Measurements from ENCODE around the gene ALDH7A1. TPM values are rescaled to one million over a fixed set of nuclear protein-coding genes. Genes with fewer than 3 reads are reported as not detected.

Gene ALDH7A1
- total RNA-seq, 1 donor from 2014 or later = 44.2 TPM

DNA sequence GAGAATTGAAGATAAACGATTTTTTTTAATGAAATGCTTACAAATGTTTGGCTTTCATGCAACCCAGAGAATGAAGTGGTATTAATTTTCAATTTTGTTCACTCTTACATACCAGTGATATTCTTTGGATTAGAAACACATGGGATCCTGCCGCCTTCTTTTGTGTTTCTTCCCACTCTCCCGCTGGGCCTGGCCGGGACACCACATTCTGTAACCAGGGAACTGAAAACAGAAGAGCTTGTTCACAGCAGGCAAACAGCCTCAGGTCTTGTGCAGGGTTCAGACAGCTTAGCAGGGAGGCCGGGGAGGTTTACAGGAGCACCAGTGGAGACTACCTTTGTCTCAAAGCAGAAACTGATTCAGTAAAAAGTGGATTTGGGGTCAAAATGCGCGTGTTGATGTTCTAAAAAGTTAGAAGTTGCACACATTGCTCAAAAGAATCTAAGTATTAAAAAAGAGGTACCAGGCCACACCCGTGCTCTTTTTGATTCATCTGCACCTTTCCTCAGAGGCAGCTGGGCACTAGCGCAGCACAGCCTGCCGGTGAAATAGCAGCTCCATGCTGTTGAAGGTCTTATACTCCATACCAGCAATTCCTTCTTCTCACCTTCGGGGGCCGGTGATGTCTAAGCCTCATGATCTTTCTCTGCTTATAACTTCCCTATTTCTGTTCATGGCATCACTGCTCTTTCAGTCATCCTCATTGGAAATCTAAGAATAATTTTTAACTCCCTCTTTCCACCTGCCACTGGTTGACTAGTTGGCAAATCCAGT, 104.7 kb downstream of the ALDH7A1 start:
- Histone ChIP-seq H3K4me3 (ENCODE audit: low read depth, low read length) (no peak overlapping the region), H3K36me3 (ENCODE audit: control insufficient read depth, insufficient read depth, low read length) (peaks cover 7% of the 10 kb centered on the region), H3K27me3 (ENCODE audit: control insufficient read depth, insufficient read depth, low read length) (no peaks in the 10 kb centered on the region)
- DNase-seq (ENCODE audit: low read depth) = no peak
- TF ChIP-seq, protein P1, sequence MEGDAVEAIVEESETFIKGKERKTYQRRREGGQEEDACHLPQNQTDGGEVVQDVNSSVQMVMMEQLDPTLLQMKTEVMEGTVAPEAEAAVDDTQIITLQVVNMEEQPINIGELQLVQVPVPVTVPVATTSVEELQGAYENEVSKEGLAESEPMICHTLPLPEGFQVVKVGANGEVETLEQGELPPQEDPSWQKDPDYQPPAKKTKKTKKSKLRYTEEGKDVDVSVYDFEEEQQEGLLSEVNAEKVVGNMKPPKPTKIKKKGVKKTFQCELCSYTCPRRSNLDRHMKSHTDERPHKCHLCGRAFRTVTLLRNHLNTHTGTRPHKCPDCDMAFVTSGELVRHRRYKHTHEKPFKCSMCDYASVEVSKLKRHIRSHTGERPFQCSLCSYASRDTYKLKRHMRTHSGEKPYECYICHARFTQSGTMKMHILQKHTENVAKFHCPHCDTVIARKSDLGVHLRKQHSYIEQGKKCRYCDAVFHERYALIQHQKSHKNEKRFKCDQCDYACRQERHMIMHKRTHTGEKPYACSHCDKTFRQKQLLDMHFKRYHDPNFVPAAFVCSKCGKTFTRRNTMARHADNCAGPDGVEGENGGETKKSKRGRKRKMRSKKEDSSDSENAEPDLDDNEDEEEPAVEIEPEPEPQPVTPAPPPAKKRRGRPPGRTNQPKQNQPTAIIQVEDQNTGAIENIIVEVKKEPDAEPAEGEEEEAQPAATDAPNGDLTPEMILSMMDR (IDR thresholded peaks at IDR 0.05; ENCODE audit: insufficient read depth, low read length, severe bottlenecking) = peak; percentile 43
- FAIRE-seq = no peak

- H3K27me3 ChIP-seq (ENCODE audit: control insufficient read depth, insufficient read depth, low read length) = no peaks in the 10 kb centered on the region
- FAIRE-seq (no peak), DNase-seq (ENCODE audit: low read depth) (no peak)
- TF ChIP-seq, protein P1 (IDR thresholded peaks at IDR 0.05; ENCODE audit: insufficient read depth, low read length, severe bottlenecking) = no peak
- no peak overlapping the region for H3K4me3 ChIP-seq (ENCODE audit: low read depth, low read length)
- H3K36me3 ChIP-seq (ENCODE audit: control insufficient read depth, insufficient read depth, low read length) = peaks cover 7% of the 10 kb centered on the region
Observed at GRCh38 chr5:126488443-126489065, 106.5 kb downstream of the ALDH7A1 start.

- Histone ChIP-seq H3K27me3 (ENCODE audit: control insufficient read depth, insufficient read depth, low read length) (no peaks in the 10 kb centered on the region), H3K36me3 (ENCODE audit: control insufficient read depth, insufficient read depth, low read length) (peaks cover 7% of the 10 kb centered on the region), H3K4me3 (ENCODE audit: low read depth, low read length) (no peak overlapping the region)
- DNase-seq (ENCODE audit: low read depth) (no peak), FAIRE-seq (no peak)
- TF ChIP-seq, protein P1 (IDR thresholded peaks at IDR 0.05; ENCODE audit: insufficient read depth, low read length, severe bottlenecking) = no peak
Observed at GRCh38 chr5:126487596-126487995, 107.4 kb downstream of the ALDH7A1 start.

GRCh38 chr5:126486332-126486731, 108.7 kb downstream of the ALDH7A1 start:
- TF ChIP-seq, protein P1 (IDR thresholded peaks at IDR 0.05; ENCODE audit: insufficient read depth, low read length, severe bottlenecking) = no peak
- Histone ChIP-seq H3K36me3 (ENCODE audit: control insufficient read depth, insufficient read depth, low read length) (peaks cover 7% of the 10 kb centered on the region), H3K27me3 (ENCODE audit: control insufficient read depth, insufficient read depth, low read length) (no peaks in the 10 kb centered on the region), H3K4me3 (ENCODE audit: low read depth, low read length) (no peak overlapping the region)
- FAIRE-seq (no peak), DNase-seq (ENCODE audit: low read depth) (no peak)

GRCh38 chr5:126484253-126484652, 110.8 kb downstream of the ALDH7A1 start:
- DNase-seq (ENCODE audit: low read depth) (no peak), FAIRE-seq (no peak)
- no peaks in the 10 kb centered on the region for H3K27me3 ChIP-seq (ENCODE audit: control insufficient read depth, insufficient read depth, low read length)
- peaks cover 5% of the 10 kb centered on the region for H3K36me3 ChIP-seq (ENCODE audit: control insufficient read depth, insufficient read depth, low read length)
- H3K4me3 ChIP-seq (ENCODE audit: low read depth, low read length) = no peak overlapping the region
- TF ChIP-seq, protein P1 (IDR thresholded peaks at IDR 0.05; ENCODE audit: insufficient read depth, low read length, severe bottlenecking) = no peak

Data from bronchial epithelial cell (primary cell).